ENCODE results near the gene TMEM207. TPM values are rescaled to one million over a fixed set of nuclear protein-coding genes. Genes with fewer than 3 reads are reported as not detected.

The TMEM207 gene
- total and polyA plus RNA-seq, 2 of the 13 experiments (the other 11 are each of a cell fraction or from before 2014, with no cell fraction given) = not detected

GRCh38 chr3:190424478-190425439, 24.9 kb downstream of the TMEM207 start (continued):
- TF ChIP-seq ARID5B (CRISPR knock-in tag; IDR thresholded peaks at IDR 0.05) = peak; percentile 62
- no peak for TF ChIP-seq KAT7 (CRISPR knock-in tag; IDR thresholded peaks at IDR 0.05; ENCODE audit: borderline replicate concordance)
- TF ChIP-seq NBN (conservative IDR thresholded peaks at IDR 0.05) = no peak
- TF ChIP-seq STAG1 (CRISPR knock-in tag; IDR thresholded peaks at IDR 0.05) = peak; percentile 66
- TF ChIP-seq ZNF781 (CRISPR knock-in tag; IDR thresholded peaks at IDR 0.05; ENCODE audit: borderline replicate concordance, not compliant biosample characterization) = peak; percentile 49
- no peak for TF ChIP-seq CREB3 (CRISPR knock-in tag; IDR thresholded peaks at IDR 0.05)
- no peak for TF ChIP-seq ZNF30 (CRISPR knock-in tag; IDR thresholded peaks at IDR 0.05)
- TF ChIP-seq NFE2 (CRISPR knock-in tag; IDR thresholded peaks at IDR 0.05) = no peak
- no peak for TF ChIP-seq ZNF570 (CRISPR knock-in tag; IDR thresholded peaks at IDR 0.05; ENCODE audit: borderline replicate concordance)
- TF ChIP-seq CAMTA2 (CRISPR knock-in tag; IDR thresholded peaks at IDR 0.05; ENCODE audit: borderline replicate concordance) = no peak
- TF ChIP-seq ZKSCAN5 (CRISPR knock-in tag; IDR thresholded peaks at IDR 0.05) = no peak
- TF ChIP-seq HMG20A (CRISPR knock-in tag; IDR thresholded peaks at IDR 0.05; ENCODE audit: borderline replicate concordance) = peak; percentile 14; the same call in 1 of the 2 replicates
- peak; percentile 77; the same call in 1 of the 2 replicates for TF ChIP-seq ZBTB37 (CRISPR knock-in tag; IDR thresholded peaks at IDR 0.05)
- TF ChIP-seq ZNF569 (CRISPR knock-in tag; IDR thresholded peaks at IDR 0.05; ENCODE audit: borderline replicate concordance) = no peak
